K562 (cell line): ENCODE data around the gene NF1.
"Not testable (repeated sequence)": the region's sequence is repeated elsewhere in the genome, so short reads cannot be mapped to it uniquely, and the experiment has no call there.

Experiments
- LARP7 ChIP-seq: fragments of 450-650 bp; IDR thresholded peaks from 2 replicates; pipeline ENCODE4 v1.6.1; 2016
- MXI1 ChIP-seq: IDR thresholded peaks from 2 replicates; pipeline ENCODE4 v1.6.1; 2011; ENCODE audit warnings: low read depth, mild to moderate bottlenecking, improper control_type of control experiment, low read length
- NRF1 ChIP-seq, 2 experiments: fragments of 450-650 bp; IDR thresholded peaks in 1 of 2; conservative IDR thresholded peaks in 1 of 2; 2 replicates each; pipeline ENCODE4 v1.6.1; 2014; ENCODE audit warnings: mild to moderate bottlenecking in 2 of 2
- TAF7 ChIP-seq: fragments of 450-650 bp; IDR thresholded peaks from 2 replicates; pipeline ENCODE4 v1.6.1; 2016; ENCODE audit warnings: missing genetic modification characterization, missing compliant biosample characterization
- TF ChIP-seq, protein P1 (sequence below), 3 experiments: IDR thresholded peaks in 2 of 3; conservative IDR thresholded peaks in 1 of 3; 2 replicates each; pipeline ENCODE4 v1.5.1; 2011 to 2012; ENCODE audit warnings: low read length in 3 of 3, mild to moderate bottlenecking in 3 of 3, control low read depth in 2 of 3, improper control_type of control experiment in 1 of 3, inconsistent platforms in 1 of 3, low read depth in 1 of 3, mixed read lengths in 1 of 3, moderate library complexity in 1 of 3; ENCODE audit not compliant: insufficient read depth in 2 of 3

DNA sequence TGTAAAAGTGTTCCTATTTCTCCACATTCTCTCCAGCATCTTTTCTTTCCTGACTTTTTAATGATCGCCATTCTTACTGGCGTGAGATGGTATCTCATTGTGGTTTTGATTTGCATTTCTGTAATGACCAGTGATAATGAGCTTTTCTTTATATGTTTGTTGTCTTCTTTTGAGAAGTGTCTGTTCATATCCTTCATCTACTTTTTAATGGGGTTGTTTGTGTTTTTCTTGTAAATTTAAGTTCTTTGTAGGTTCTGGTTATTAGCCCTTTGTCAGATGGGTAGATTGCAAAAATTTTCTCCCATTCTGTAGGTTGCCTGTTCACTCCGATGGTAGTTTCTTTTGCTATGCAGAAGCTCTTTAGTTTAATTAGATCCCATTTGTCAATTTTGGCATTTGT is 81.4 kb downstream of the NF1 start:
- TF ChIP-seq, protein P1, sequence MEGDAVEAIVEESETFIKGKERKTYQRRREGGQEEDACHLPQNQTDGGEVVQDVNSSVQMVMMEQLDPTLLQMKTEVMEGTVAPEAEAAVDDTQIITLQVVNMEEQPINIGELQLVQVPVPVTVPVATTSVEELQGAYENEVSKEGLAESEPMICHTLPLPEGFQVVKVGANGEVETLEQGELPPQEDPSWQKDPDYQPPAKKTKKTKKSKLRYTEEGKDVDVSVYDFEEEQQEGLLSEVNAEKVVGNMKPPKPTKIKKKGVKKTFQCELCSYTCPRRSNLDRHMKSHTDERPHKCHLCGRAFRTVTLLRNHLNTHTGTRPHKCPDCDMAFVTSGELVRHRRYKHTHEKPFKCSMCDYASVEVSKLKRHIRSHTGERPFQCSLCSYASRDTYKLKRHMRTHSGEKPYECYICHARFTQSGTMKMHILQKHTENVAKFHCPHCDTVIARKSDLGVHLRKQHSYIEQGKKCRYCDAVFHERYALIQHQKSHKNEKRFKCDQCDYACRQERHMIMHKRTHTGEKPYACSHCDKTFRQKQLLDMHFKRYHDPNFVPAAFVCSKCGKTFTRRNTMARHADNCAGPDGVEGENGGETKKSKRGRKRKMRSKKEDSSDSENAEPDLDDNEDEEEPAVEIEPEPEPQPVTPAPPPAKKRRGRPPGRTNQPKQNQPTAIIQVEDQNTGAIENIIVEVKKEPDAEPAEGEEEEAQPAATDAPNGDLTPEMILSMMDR (IDR thresholded peaks at IDR 0.05 in 2 of 3, conservative IDR thresholded peaks at IDR 0.05 in 1 of 3; ENCODE audit: insufficient read depth in 2 of 3, low read depth in 1 of 3, low read length in 3 of 3): not testable (repeated sequence)
- not testable (repeated sequence) for TF ChIP-seq NRF1 (conservative IDR thresholded peaks at IDR 0.05 in 1 of 2, IDR thresholded peaks at IDR 0.05 in 1 of 2); MXI1; TAF7 (tag); LARP7
